Measurements from ENCODE around the gene GHRL. TPM values are rescaled to one million over a fixed set of nuclear protein-coding genes. Genes with fewer than 3 reads are reported as not detected.
A peak's percentile ranks its signal among the peaks of the same experiment; 100 is the strongest.

GHRL gene
- total RNA-seq, 2 experiments from 2014 or later: 0.32 to 0.42 TPM

DNA sequence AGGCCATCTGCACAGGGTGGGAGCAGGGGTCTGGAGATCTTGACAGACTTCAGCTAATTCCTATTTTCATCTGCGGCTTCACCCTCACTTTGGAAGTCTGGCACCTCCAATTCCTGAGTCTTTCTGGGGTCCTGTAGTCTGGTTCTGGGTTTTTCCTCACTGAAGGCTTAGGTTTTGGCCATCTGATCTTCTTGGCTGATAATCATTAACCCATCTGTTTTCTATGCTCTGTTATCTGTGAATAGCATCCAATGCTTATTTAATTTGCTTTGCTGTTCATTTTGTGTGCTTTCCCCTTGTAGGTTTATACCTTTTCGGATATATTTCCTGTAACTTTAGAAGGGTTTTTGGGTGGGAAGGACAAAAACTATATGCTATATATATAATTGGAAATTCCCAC lies 26.9 kb downstream of the GHRL start:
- Histone ChIP-seq H3K4me1 (ENCODE audit: insufficient read depth, low read length, poor library complexity, severe bottlenecking) (no peaks in the 10 kb centered on the region), H2AFZ (ENCODE audit: low read length) (no peak overlapping the region), H3K79me2 (ENCODE audit: insufficient read depth, low read depth, low read length) (peaks cover 93% of the 10 kb centered on the region), H3K9me3 (ENCODE audit: low read length) (no peaks in the 10 kb centered on the region), H3K9me2 (ENCODE audit: insufficient read depth, low read length) (no peaks in the 10 kb centered on the region), H3K4me3 (ENCODE audit: low read depth, low read length, poor library complexity, severe bottlenecking) (no peak overlapping the region), H4K20me1 (ENCODE audit: insufficient read depth, low read length) (peaks cover 24% of the 10 kb centered on the region), H3K36me3 (ENCODE audit: insufficient read depth, low read length) (peaks cover 98% of the 10 kb centered on the region), H3K27ac (ENCODE audit: low read depth, low read length, poor library complexity, severe bottlenecking) (no peak overlapping the region), H3K4me2 (ENCODE audit: low read length) (no peak overlapping the region)
- ChIA-PET POLR2A (no interaction called here), CTCF (ENCODE audit: unreplicated experiment) (no interaction called here)
- TF ChIP-seq, protein P1, sequence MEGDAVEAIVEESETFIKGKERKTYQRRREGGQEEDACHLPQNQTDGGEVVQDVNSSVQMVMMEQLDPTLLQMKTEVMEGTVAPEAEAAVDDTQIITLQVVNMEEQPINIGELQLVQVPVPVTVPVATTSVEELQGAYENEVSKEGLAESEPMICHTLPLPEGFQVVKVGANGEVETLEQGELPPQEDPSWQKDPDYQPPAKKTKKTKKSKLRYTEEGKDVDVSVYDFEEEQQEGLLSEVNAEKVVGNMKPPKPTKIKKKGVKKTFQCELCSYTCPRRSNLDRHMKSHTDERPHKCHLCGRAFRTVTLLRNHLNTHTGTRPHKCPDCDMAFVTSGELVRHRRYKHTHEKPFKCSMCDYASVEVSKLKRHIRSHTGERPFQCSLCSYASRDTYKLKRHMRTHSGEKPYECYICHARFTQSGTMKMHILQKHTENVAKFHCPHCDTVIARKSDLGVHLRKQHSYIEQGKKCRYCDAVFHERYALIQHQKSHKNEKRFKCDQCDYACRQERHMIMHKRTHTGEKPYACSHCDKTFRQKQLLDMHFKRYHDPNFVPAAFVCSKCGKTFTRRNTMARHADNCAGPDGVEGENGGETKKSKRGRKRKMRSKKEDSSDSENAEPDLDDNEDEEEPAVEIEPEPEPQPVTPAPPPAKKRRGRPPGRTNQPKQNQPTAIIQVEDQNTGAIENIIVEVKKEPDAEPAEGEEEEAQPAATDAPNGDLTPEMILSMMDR (conservative IDR thresholded peaks at IDR 0.05; ENCODE audit: low read length): no peak
- TF ChIP-seq EZH2phosphoT487 (IDR thresholded peaks at IDR 0.05; ENCODE audit: borderline replicate concordance, low read depth, low read length): no peak
- no peak for DNase-seq (ENCODE audit: low spot score)
- BruUV-seq (replicated peaks): no TSS peak
- intact Hi-C loops (cut with micrococcal nuclease; ENCODE audit: unreplicated experiment): no loop called here

DNA sequence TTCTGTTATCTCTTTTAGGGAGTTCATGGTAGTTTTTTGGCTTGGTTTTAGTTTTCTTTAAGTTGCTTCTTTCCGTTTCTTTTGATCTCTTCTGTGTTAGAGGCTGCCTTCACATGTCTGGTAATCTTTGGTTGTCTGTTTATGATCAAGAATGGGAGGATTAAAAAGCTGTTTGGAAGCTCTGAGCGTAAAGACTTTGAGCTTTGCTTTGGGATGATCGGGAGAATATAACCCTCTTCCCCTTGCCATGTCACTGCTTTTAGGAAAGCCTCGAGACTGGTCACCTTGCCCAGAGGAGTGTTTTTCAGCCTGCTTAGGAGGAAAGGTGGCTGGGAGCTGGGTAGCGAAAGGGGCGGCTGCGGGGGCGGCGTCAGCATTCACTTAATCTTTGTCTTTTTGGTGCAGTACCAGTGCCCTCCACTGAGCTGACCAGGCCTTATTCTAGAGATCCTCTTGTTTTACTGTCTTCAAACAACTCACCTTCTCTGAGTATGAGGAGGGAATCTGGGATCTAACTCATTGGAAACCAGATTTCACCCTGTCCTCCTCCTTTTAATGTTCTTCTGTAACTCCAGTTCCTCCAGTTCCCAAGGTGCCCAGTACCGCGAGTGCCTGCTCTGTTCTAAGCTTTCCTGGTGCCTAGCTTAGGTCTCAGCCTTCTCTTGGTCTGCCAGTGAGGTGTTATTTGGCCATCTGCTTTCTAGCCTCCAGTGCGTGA lies 28.9 kb downstream of the GHRL start:
- peak; percentile 36 for DNase-seq (ENCODE audit: low spot score)
- Histone ChIP-seq H3K9me3 (ENCODE audit: low read length) (no peaks in the 10 kb centered on the region), H2AFZ (ENCODE audit: low read length) (no peak overlapping the region), H4K20me1 (ENCODE audit: insufficient read depth, low read length) (peaks cover 23% of the 10 kb centered on the region), H3K4me1 (ENCODE audit: insufficient read depth, low read length, poor library complexity, severe bottlenecking) (no peaks in the 10 kb centered on the region), H3K4me3 (ENCODE audit: low read depth, low read length, poor library complexity, severe bottlenecking) (no peak overlapping the region), H3K79me2 (ENCODE audit: insufficient read depth, low read depth, low read length) (peaks cover 93% of the 10 kb centered on the region), H3K9me2 (ENCODE audit: insufficient read depth, low read length) (no peaks in the 10 kb centered on the region), H3K27ac (ENCODE audit: low read depth, low read length, poor library complexity, severe bottlenecking) (no peak overlapping the region), H3K4me2 (ENCODE audit: low read length) (no peak overlapping the region; the same call in 1 of the 2 replicates), H3K36me3 (ENCODE audit: insufficient read depth, low read length) (peaks cover 98% of the 10 kb centered on the region)
- CTCF ChIA-PET (ENCODE audit: unreplicated experiment): interaction anchor here (0.5 to 0.6 kb wide), 2 partner anchors 40 to 57 kb away, joined by 3 read pairs; partner anchors contain the start of gene SEC13
- no peak for TF ChIP-seq EZH2phosphoT487 (IDR thresholded peaks at IDR 0.05; ENCODE audit: borderline replicate concordance, low read depth, low read length)
- TF ChIP-seq, protein P1 (conservative IDR thresholded peaks at IDR 0.05; ENCODE audit: low read length): peak; percentile 68
- BruUV-seq (replicated peaks): no TSS peak
- POLR2A ChIA-PET: interaction anchor here (0.6 to 1.4 kb wide), 4 partner anchors 12 to 96 kb away, joined by 3 to 8 read pairs (median 3); partner anchors contain the start of gene TATDN2
- intact Hi-C loops (cut with micrococcal nuclease; ENCODE audit: unreplicated experiment): no loop called here

DNA sequence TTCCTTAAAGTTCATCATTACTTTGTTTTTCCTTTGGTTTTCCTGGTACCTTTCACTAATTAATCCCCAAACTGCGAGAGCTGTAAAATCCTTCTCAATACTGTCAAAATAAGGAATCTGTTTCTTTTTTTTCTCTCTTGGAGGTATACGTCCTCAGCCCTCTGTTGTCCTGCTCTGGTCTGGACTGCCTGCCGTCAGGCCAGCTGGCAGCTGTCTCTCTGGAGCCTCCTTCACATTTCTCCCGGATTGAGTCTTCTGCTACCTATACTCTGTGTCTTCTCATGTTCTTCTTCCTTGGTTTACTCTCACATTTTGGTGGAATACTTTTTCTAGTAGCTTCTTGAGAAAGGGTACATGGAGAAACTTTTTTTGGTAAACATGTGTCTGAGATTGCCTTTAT lies 30.7 kb downstream of the GHRL start:
- intact Hi-C loops (cut with micrococcal nuclease; ENCODE audit: unreplicated experiment): no loop called here
- Histone ChIP-seq H3K4me3 (ENCODE audit: low read depth, low read length, poor library complexity, severe bottlenecking) (no peak overlapping the region), H4K20me1 (ENCODE audit: insufficient read depth, low read length) (peaks cover 7% of the 10 kb centered on the region), H3K4me1 (ENCODE audit: insufficient read depth, low read length, poor library complexity, severe bottlenecking) (no peaks in the 10 kb centered on the region), H3K36me3 (ENCODE audit: insufficient read depth, low read length) (peaks cover 95% of the 10 kb centered on the region), H3K9me3 (ENCODE audit: low read length) (no peaks in the 10 kb centered on the region), H3K9me2 (ENCODE audit: insufficient read depth, low read length) (no peaks in the 10 kb centered on the region), H3K79me2 (ENCODE audit: insufficient read depth, low read depth, low read length) (peaks cover 93% of the 10 kb centered on the region), H3K27ac (ENCODE audit: low read depth, low read length, poor library complexity, severe bottlenecking) (no peak overlapping the region), H2AFZ (ENCODE audit: low read length) (no peak overlapping the region), H3K4me2 (ENCODE audit: low read length) (no peak overlapping the region)
- TF ChIP-seq, protein P1 (conservative IDR thresholded peaks at IDR 0.05; ENCODE audit: low read length): no peak
- no peak for TF ChIP-seq EZH2phosphoT487 (IDR thresholded peaks at IDR 0.05; ENCODE audit: borderline replicate concordance, low read depth, low read length)
- POLR2A ChIA-PET: interaction anchor here (0.6 to 0.7 kb wide), 6 partner anchors 22 to 899 kb away, joined by 3 to 4 read pairs (median 3); partner anchors contain the start of genes PRRT3 and THUMPD3
- BruUV-seq (replicated peaks): no TSS peak
- DNase-seq (ENCODE audit: low spot score): no peak
- CTCF ChIA-PET (ENCODE audit: unreplicated experiment): no interaction called here
